ENCODE measurements around the gene SARS1. TPM values are rescaled to one million over a fixed set of nuclear protein-coding genes. Genes with fewer than 3 reads are reported as not detected.

SARS1 gene
- total and polyA plus RNA-seq, 2 donors (not counting 1 experiment from before 2014, with no cell fraction given): 237 to 437 TPM

DNA sequence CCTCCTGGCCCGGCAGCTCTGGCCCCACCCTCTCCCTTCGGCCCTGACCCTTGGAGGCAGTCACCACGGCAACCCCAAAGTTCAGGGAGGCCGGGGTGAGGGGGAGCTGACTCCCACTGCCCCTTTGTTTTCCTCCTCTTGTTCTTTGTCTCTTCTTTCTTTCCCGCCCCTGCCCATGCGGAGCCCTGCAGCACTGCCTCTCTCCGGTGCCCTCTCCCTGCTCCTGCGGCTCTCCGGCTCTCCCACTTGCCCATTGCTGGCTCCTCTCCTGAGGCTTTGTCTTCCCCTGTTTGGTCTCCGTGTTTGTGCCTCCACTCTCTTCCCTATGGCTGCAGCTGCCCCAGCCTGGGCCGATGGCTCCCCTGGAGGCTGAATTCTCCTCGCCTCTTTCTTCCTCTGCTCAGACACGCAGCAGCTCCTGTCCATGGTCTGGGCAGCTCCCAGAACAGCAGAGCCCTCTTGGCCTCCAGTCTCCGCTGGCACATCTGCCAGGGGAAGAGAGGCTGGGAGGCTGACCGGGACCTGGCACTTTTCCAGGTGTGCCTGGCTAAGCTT, 41.5 kb downstream of the SARS1 start:
- DNase-seq (ENCODE audit: low read depth in 2 of 2): no peak
- Histone ChIP-seq H4K20me1 (ENCODE audit: control insufficient read depth, extremely low read depth, insufficient read depth, low read length) (no peaks in the 10 kb centered on the region), H3K4me1 (ENCODE audit: control insufficient read depth, extremely low read depth, insufficient read depth, low read length) (peaks cover 5% of the 10 kb centered on the region), H3K27ac (ENCODE audit: insufficient read depth, low read length) (no peak overlapping the region), H3K4me3 (replicated peaks in 1 of 4; ENCODE audit: control extremely low read depth in 1 of 4, insufficient read depth in 1 of 4, low read depth in 3 of 4, low read length in 4 of 4) (no peak overlapping the region), H3K9ac (ENCODE audit: insufficient read depth, low read length) (no peak overlapping the region), H2AFZ (ENCODE audit: low read length) (no peak overlapping the region), H3K4me2 (ENCODE audit: extremely low read depth, insufficient read depth, low read length) (no peak overlapping the region), H3K9me3 (ENCODE audit: control insufficient read depth, insufficient read depth, low read depth, low read length) (no peaks in the 10 kb centered on the region), H3K79me2 (ENCODE audit: control insufficient read depth, insufficient read depth, low read length) (no peaks in the 10 kb centered on the region), H3K27me3 (ENCODE audit: control insufficient read depth, insufficient read depth, low read length) (no peaks in the 10 kb centered on the region), H3K36me3 (ENCODE audit: control insufficient read depth, insufficient read depth, low read length) (no peaks in the 10 kb centered on the region)
- TF ChIP-seq, protein P1, sequence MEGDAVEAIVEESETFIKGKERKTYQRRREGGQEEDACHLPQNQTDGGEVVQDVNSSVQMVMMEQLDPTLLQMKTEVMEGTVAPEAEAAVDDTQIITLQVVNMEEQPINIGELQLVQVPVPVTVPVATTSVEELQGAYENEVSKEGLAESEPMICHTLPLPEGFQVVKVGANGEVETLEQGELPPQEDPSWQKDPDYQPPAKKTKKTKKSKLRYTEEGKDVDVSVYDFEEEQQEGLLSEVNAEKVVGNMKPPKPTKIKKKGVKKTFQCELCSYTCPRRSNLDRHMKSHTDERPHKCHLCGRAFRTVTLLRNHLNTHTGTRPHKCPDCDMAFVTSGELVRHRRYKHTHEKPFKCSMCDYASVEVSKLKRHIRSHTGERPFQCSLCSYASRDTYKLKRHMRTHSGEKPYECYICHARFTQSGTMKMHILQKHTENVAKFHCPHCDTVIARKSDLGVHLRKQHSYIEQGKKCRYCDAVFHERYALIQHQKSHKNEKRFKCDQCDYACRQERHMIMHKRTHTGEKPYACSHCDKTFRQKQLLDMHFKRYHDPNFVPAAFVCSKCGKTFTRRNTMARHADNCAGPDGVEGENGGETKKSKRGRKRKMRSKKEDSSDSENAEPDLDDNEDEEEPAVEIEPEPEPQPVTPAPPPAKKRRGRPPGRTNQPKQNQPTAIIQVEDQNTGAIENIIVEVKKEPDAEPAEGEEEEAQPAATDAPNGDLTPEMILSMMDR (conservative IDR thresholded peaks at IDR 0.05 in 1 of 2, IDR thresholded peaks at IDR 0.05 in 1 of 2; ENCODE audit: low read depth in 1 of 2, low read length in 2 of 2): no peak
- no peak for TF ChIP-seq EZH2 (IDR thresholded peaks at IDR 0.05; ENCODE audit: low read length, missing control alignments)

DNA sequence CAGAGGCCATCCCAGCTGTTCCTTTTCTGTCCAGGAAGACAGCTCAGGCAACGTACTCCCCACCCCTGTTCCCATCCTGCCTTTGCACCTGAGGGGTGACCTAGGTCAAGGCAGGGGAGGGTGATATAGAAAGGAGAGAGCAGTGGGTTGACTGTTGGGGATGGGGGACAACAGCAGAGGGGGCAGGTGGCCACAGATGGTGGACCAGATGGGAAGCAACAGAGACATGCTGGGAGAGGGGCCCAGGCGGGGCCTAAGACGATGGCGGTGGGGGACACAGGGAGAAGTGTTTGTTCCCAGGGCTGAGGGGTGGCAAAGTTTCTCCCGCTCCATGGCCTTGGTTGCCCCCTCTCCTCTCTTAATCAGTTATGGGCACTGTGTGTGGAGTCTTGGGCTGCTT, 42.0 kb downstream of the SARS1 start:
- H3K9ac ChIP-seq (ENCODE audit: insufficient read depth, low read length): no peak overlapping the region
- H4K20me1 ChIP-seq (ENCODE audit: control insufficient read depth, extremely low read depth, insufficient read depth, low read length): no peaks in the 10 kb centered on the region
- H3K36me3 ChIP-seq (ENCODE audit: control insufficient read depth, insufficient read depth, low read length): no peaks in the 10 kb centered on the region
- no peak overlapping the region for H3K4me2 ChIP-seq (ENCODE audit: extremely low read depth, insufficient read depth, low read length)
- DNase-seq (ENCODE audit: low read depth in 2 of 2): no peak
- no peak overlapping the region for H2AFZ ChIP-seq (ENCODE audit: low read length)
- H3K9me3 ChIP-seq (ENCODE audit: control insufficient read depth, insufficient read depth, low read depth, low read length): no peaks in the 10 kb centered on the region
- peaks cover 5% of the 10 kb centered on the region for H3K4me1 ChIP-seq (ENCODE audit: control insufficient read depth, extremely low read depth, insufficient read depth, low read length)
- no peak overlapping the region for H3K27ac ChIP-seq (ENCODE audit: insufficient read depth, low read length)
- TF ChIP-seq, protein P1 (conservative IDR thresholded peaks at IDR 0.05 in 1 of 2, IDR thresholded peaks at IDR 0.05 in 1 of 2; ENCODE audit: low read depth in 1 of 2, low read length in 2 of 2): no peak
- TF ChIP-seq EZH2 (IDR thresholded peaks at IDR 0.05; ENCODE audit: low read length, missing control alignments): no peak
- no peak overlapping the region for H3K4me3 ChIP-seq (replicated peaks in 1 of 4; ENCODE audit: control extremely low read depth in 1 of 4, insufficient read depth in 1 of 4, low read depth in 3 of 4, low read length in 4 of 4)
- H3K27me3 ChIP-seq (ENCODE audit: control insufficient read depth, insufficient read depth, low read length): no peaks in the 10 kb centered on the region
- H3K79me2 ChIP-seq (ENCODE audit: control insufficient read depth, insufficient read depth, low read length): no peaks in the 10 kb centered on the region

DNA sequence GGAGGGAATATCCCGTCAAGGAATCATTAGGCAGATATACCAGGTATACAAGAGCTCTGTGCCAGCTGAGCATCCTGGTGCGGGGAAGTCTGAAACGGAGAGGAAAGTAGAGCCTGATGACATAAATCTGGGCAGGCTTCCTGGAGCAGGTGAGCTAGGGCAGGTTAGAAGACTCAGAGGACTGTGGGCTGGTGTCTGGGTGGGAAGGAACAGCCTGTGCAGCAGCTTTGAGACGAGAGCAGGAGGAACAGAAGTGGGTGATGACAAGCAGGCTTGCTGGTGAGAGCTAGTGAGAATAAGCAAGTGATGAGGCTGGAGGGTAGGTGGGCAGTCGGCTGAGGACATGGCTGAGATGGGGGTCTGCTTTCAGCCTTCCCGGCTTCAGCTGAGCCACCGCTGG, 42.4 kb downstream of the SARS1 start:
- TF ChIP-seq, protein P1 (conservative IDR thresholded peaks at IDR 0.05 in 1 of 2, IDR thresholded peaks at IDR 0.05 in 1 of 2; ENCODE audit: low read depth in 1 of 2, low read length in 2 of 2): no peak
- TF ChIP-seq EZH2 (IDR thresholded peaks at IDR 0.05; ENCODE audit: low read length, missing control alignments): no peak
- Histone ChIP-seq H3K4me3 (replicated peaks in 1 of 4; ENCODE audit: control extremely low read depth in 1 of 4, insufficient read depth in 1 of 4, low read depth in 3 of 4, low read length in 4 of 4) (no peak overlapping the region), H3K36me3 (ENCODE audit: control insufficient read depth, insufficient read depth, low read length) (no peaks in the 10 kb centered on the region), H3K27me3 (ENCODE audit: control insufficient read depth, insufficient read depth, low read length) (no peaks in the 10 kb centered on the region), H3K4me1 (ENCODE audit: control insufficient read depth, extremely low read depth, insufficient read depth, low read length) (peaks cover 5% of the 10 kb centered on the region), H3K9me3 (ENCODE audit: control insufficient read depth, insufficient read depth, low read depth, low read length) (no peaks in the 10 kb centered on the region), H3K4me2 (ENCODE audit: extremely low read depth, insufficient read depth, low read length) (no peak overlapping the region), H3K9ac (ENCODE audit: insufficient read depth, low read length) (no peak overlapping the region), H3K27ac (ENCODE audit: insufficient read depth, low read length) (no peak overlapping the region), H2AFZ (ENCODE audit: low read length) (no peak overlapping the region), H4K20me1 (ENCODE audit: control insufficient read depth, extremely low read depth, insufficient read depth, low read length) (no peaks in the 10 kb centered on the region), H3K79me2 (ENCODE audit: control insufficient read depth, insufficient read depth, low read length) (no peaks in the 10 kb centered on the region)
- DNase-seq (ENCODE audit: low read depth in 2 of 2): no peak
